ENCODE data around the gene UNK. TPM values are rescaled to one million over a fixed set of nuclear protein-coding genes. Genes with fewer than 3 reads are reported as not detected.

Gene UNK
- total RNA-seq, 4 donors from 2014 or later, result 32.5 to 61.4 (median 47.9) TPM

- intact Hi-C loops (cut with DNase I), result no loop called here
Observed at GRCh38 chr17:75779987-75780889, 4.4 kb upstream of the UNK start.

GRCh38 chr17:75783069-75783783, 1.4 kb upstream of the UNK start:
- intact Hi-C loops (cut with DNase I), result no loop called here
- H3K9me3 ChIP-seq, result no peaks in the 10 kb centered on the region
- H3K27ac ChIP-seq, result peak overlapping the region; percentile 98 to 100 (median 100)
- TF ChIP-seq, protein P1, sequence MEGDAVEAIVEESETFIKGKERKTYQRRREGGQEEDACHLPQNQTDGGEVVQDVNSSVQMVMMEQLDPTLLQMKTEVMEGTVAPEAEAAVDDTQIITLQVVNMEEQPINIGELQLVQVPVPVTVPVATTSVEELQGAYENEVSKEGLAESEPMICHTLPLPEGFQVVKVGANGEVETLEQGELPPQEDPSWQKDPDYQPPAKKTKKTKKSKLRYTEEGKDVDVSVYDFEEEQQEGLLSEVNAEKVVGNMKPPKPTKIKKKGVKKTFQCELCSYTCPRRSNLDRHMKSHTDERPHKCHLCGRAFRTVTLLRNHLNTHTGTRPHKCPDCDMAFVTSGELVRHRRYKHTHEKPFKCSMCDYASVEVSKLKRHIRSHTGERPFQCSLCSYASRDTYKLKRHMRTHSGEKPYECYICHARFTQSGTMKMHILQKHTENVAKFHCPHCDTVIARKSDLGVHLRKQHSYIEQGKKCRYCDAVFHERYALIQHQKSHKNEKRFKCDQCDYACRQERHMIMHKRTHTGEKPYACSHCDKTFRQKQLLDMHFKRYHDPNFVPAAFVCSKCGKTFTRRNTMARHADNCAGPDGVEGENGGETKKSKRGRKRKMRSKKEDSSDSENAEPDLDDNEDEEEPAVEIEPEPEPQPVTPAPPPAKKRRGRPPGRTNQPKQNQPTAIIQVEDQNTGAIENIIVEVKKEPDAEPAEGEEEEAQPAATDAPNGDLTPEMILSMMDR (IDR thresholded peaks at IDR 0.05), result peak; percentile 62 to 93 (median 70)
- no peak for TF ChIP-seq POLR2A (IDR thresholded peaks at IDR 0.05)
- no peaks in the 10 kb centered on the region for H3K27me3 ChIP-seq
- H3K36me3 ChIP-seq, result peaks cover 8 to 12% of the 10 kb centered on the region in 2 donors
- DNase-seq, result no peak
- WGBS, 2 donors, result 12 to 15% methylated on average over 6 of the region's 6 CpGs
- peaks cover 22 to 38% of the 10 kb centered on the region in 2 donors for H3K4me1 ChIP-seq
- no peak overlapping the region for H3K4me3 ChIP-seq (replicated peaks in 1 of 3)

More at GRCh38 chr17:75779987-75780889, 4.4 kb upstream of the UNK start:
- no peak for TF ChIP-seq POLR2A (IDR thresholded peaks at IDR 0.05)
- TF ChIP-seq, protein P1 (IDR thresholded peaks at IDR 0.05), result no peak
- WGBS, 2 donors, result 21 to 22% methylated on average over 5 of the region's 5 CpGs
- Histone ChIP-seq H3K9me3 (no peaks in the 10 kb centered on the region), H3K27ac (peak overlapping the region in 2 of 3 donors; percentile 62 to 99), H3K36me3 (peaks cover 12 to 16% of the 10 kb centered on the region in 2 donors), H3K4me1 (peaks cover 33 to 39% of the 10 kb centered on the region in 2 donors), H3K27me3 (no peaks in the 10 kb centered on the region), H3K4me3 (replicated peaks in 1 of 3) (no peak overlapping the region)
- DNase-seq, result no peak

DNA sequence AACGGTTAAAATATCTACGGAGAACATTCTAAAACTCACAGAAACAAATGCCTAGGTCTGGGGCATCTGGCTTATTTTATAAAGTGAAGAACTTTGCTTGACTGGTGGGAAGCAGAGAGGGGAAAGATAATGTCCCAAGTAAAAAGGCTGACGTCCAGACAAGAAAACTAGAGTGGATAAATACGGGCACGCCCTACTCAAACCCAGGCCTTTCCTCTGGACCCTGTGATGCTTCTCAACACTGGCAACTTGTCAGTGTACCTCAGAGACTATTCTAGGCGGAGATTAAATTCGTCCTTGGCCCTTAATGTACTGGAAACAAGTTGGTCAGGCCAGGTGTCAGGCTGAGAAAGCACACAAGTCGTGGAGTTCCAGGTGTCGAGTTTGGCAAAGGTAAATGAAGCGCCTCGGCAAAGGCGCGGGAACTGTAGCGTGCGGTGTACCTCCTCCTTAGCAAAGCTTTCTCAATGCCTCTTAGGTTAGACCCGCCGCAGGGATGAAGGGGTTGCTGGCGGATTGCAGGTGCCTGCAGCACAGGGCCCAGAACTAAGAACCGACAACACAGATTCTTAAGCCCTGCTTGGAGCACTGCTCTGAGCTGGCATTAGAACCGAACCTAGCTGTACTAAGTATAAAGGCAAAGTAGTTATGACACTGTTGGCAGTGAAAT, 668 bp upstream of the UNK start:
- TF ChIP-seq, protein P1 (IDR thresholded peaks at IDR 0.05), result no peak
- TF ChIP-seq POLR2A (IDR thresholded peaks at IDR 0.05), result no peak
- WGBS, 2 donors, result 60 to 63% methylated on average over 16 to 20 of the region's 20 CpGs
- Histone ChIP-seq H3K36me3 (peaks cover 1 to 5% of the 10 kb centered on the region in 2 donors), H3K4me1 (peaks cover 22 to 38% of the 10 kb centered on the region in 2 donors), H3K27ac (peak overlapping the region; percentile 98 to 100 (median 100)), H3K27me3 (no peaks in the 10 kb centered on the region), H3K4me3 (replicated peaks in 1 of 3) (peak overlapping the region in 2 of 3 donors; percentile 5 to 51), H3K9me3 (no peaks in the 10 kb centered on the region)
- peak in 1 of 2 donors; percentile 34 for DNase-seq
- intact Hi-C loops (cut with DNase I), result no loop called here

- H3K4me1 ChIP-seq, result peaks cover 22 to 34% of the 10 kb centered on the region in 2 donors
- DNase-seq, result peak; percentile 87 to 91
- H3K9me3 ChIP-seq, result no peaks in the 10 kb centered on the region
- no peaks in the 10 kb centered on the region for H3K27me3 ChIP-seq
- intact Hi-C loops (cut with DNase I), result no loop called here
- 23 to 44% methylated on average over 14 to 18 of the region's 43 CpGs for WGBS, 2 donors
- peak in 1 of 2 donors; percentile 43 for TF ChIP-seq POLR2A (IDR thresholded peaks at IDR 0.05)
- TF ChIP-seq, protein P1 (IDR thresholded peaks at IDR 0.05), result no peak
- H3K27ac ChIP-seq, result peak overlapping the region; percentile 98 to 100 (median 100)
- H3K36me3 ChIP-seq, result no peaks in the 10 kb centered on the region
- H3K4me3 ChIP-seq (replicated peaks in 1 of 3), result peak overlapping the region; percentile 0 to 51 (median 30)
Observed at GRCh38 chr17:75785016-75785890, 647 bp downstream of the UNK start.
